NCI-H1092 treated with DMSO at 0.1 percent for 48 hours (cell line): ENCODE data around the gene NMNAT1.
A peak's percentile ranks its signal among the peaks of the same experiment; 100 is the strongest.
"Not testable (repeated sequence)": the region's sequence is repeated elsewhere in the genome, so short reads cannot be mapped to it uniquely, and the experiment has no call there.

Experiments
- DNase-seq: peaks from one replicate; lab custom pipeline; 2025; lab: John Stamatoyannopoulos, UW

The NMNAT1 gene

DNA sequence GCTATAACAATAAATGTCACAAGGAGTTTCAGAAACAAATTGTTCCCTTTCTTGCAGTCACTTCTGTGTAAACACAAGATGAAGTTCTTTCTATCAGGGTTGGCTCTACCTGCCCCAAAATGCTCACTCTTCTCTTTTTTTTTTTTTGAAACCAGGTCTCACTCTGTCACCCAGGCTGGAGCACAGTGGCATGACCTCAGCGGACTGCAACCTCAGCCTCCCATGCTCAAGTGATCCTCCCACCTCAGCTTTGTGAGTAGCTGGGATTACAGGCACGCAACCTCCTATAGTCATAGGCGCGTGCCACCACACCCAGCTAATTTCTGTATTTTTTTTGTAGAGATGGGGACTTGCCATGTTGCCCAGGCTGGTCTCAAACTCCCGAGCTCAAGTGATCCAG, 22.7 kb upstream of the NMNAT1 start:
- DNase-seq: no peak

DNA sequence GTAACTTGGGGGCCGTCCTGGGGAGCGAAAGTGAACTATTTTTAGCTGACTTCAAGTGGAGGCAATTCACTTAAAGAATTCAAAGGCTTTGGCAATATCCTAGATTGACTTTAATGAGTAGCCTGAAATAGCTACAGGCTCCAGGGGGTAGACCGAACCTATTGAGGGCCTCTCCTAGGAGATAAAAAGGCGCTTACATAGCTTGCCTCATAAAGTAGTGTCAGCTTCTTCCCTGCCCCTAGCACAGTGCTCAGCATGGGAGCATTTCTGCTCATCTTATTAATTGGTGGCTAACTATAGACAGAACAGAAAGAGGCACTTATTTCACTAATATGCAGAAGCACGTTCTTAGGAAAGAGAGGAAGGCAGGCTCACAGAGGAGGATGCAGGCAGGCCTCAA, 20.9 kb upstream of the NMNAT1 start:
- no peak for DNase-seq

DNA sequence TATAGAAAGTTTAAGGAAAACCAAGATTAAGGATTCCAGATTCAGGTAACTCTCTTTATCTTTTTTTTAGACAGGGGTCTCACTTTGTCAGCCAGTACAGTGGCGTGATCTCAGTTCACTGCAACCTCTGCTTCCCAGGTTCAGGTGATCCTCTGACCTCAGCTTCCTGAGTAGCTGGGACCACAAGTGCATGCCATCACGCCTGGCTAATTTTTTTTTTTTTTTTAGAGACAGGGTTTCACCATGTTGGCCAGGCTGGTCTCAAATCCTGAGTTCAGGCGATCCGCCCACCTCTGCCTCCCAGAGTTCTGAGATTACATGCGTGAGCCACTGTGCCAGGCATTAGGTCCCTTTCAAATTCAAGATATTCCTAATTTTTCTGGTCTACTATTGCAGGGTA, 16.0 kb upstream of the NMNAT1 start:
- DNase-seq: no peak

DNA sequence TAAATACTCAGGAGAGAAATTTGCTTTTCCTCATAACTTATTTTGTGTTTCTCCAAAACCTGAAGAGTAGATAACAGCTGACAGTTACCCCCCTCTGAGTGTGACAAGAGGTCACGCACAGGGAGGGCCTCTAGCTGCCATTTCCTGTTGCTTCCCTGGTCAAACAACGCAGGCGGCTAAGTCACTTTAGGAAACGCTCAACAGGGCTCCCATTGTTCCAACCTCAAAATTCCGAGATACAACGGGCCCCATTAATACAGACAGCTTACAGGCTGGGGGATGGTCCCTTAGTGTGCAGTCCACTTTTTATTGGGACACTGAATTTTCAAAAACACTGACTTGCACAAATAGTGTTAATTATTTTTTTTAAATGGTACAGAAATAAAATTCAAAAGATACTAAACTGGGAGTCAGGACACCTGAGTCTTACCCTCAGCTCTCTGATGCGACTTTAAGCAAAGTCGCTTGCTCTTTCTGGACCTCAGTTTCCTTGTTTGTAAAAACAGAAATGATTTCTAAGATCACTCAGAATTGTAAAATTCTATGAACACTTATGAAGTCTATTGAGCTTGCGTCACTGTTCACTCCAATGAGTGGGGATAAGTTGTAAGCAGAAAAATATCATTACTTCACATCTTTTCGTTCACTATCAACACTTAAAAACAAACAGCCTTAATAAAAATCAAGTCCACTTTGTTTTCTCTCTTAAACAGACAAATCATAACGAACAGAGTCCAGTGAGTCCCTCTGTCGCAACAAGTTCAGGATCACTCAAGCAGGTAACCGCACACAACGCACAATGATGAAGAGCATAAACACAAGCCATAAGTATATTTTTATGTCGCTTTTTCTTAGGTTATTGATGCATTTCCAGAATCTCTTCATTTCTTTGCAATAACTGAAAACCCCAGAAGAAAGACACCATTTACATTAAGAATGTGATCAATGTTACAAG, 13.6 kb upstream of the NMNAT1 start:
- DNase-seq: no peak

DNA sequence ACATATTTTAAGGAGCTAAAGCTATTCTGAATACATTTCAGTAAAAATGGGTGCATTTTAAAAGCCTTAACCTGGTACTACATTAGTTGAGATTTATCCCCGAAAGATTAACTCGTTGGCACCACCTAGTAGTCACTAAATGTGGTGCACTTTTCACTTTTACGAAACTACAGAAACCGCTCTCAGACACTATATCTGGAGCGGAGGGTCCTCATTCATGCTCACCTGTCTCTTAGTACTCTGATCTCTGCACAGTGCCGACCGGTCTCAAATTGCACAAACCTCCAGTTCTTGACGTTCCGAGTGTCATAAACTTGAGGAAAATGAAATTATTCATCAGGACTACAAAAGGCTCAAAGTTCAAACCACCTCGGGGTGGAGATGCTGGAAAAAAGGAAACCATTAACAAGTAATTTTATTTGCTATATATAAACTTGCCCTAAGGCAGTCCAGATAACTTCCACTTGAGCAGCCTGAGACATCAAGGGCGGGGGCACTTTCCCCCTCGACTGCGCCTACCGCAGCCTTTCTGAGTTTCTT, 806 bp upstream of the NMNAT1 start:
- DNase-seq: peak; percentile 55

DNA sequence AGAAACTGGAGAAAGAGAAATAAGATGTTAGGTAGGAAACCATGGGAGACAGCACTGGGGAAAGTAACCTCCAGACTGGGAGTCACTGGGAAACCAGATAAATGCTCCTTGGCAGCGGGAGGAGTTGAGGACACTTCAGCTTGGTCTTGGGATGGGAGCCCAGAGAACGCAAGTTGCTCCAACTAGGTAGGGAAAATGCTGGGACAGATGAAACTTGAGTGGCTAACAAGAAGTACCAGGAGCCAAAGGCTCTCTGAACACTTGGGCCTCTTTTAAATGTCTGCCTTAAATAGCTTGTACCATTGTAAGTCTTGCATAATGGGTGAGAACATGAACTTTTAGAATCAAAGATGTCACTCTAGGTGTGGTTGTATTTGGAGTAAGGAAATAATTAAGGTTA, 3.0 kb downstream of the NMNAT1 start:
- no peak for DNase-seq

DNA sequence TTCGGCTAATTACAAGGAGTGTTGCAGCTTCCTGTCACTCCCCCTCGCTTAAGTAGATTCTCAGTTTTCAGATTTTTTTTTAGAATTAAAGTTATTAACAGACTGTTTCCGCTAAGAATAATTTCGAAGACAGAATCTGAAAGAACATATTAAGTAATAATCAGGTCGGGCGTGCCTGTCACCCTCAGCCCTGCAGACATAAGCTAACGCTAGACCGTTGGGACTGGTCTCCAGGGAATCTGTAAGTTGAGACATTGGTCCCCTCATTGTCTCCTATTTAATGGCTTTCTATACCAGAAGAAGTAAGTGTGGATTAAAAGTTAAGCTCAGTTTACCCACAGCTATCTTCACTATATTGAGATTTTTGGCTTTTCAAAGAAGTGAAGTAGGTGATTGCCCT, 14.5 kb downstream of the NMNAT1 start:
- DNase-seq: no peak

DNA sequence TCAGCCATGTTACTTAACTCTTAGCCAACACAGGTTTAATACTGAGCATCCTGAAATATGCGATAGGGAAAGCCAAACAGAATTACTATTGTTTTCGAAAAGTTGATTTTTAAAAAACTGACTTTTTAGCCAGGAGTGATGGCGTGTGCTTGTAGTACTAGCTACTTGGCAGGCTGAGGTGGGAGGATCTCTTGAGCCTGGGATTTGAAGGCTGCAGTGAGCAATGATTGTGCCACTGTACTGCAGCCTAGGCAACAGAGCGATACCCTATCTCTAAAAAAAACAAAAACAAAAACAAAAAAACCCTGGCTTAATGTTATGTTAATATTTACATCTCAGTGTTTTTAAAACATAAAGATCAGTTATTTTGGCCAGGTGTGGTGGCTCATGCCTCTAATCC, 16.7 kb downstream of the NMNAT1 start:
- no peak for DNase-seq

DNA sequence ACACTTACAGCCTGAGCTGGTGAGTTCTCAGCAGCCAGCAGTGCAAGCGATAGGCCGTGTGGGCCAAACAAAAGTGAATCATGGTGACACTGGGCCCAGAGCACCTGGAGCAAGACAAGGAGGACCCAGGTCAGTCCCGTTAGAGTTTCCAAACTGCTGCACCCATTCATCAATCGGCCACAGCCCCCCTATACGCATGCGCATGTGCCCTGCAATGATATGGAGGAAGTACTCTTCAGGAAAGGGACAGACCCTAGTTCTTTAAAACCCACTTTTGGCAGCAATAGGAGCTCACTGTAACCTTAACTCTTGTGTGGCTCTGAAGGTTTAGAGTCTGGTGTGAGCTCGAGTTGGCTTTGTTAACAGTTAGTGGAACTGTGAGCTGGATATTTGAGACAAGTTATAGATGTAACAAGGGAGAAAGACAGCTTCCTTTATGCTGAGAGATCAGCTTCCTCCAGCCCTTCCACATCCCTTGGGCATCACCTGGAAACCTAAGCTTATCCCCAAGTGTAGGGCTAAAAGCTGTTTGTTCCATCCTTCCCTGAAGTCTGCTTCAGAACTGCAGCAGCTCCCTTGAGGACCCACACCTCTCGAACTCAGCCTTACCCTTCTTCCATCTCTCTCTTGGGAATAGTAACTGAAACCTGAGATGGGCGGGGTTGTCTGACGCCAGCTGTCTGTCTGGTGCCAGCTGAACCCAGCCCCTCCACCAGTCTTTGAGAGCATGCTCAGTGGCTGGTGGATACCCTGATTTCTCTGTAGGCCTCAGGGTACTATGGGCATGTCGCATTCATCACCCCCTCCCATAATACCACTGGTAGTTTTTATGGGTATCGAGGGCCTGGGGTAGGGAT, 17.7 kb downstream of the NMNAT1 start:
- peak; percentile 64 for DNase-seq

DNA sequence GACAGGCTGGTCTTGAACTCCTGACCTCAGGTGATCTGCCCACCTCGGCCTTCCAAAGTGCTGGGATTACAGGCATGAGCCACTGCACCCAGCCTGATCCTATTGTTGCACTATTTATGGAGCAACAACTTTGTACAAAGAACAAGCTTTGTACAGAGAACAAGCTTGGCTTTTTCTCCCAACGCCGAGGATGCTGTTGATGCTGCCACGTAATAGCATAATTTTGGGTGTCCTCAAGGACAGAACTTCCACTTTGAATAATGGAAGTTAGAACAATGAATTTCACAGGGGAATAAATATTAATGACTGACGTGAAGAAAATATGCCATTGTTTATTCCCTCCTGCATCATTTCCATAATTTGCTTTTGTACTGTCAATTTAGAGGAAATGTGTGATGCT, 41.0 kb downstream of the NMNAT1 start:
- DNase-seq: no peak

DNA sequence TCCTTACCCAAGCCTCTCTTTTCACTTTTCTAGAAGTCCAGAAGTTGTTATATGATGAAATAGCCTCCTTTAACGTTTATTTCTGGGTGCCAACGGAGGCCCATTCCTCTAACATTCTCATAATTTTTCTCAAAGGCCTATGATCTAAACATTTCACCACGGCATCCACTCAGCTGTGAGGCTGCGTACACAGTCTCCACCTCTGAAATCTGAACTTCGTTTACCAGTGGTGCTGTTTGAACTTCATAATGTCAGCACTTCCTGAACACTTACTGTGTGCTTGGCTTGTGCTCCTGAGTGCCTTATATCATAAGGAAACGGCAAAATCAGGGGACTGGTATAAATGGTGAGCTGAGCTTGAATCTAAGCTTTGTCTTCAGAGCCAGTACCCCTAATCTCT, 41.7 kb downstream of the NMNAT1 start:
- DNase-seq: no peak

DNA sequence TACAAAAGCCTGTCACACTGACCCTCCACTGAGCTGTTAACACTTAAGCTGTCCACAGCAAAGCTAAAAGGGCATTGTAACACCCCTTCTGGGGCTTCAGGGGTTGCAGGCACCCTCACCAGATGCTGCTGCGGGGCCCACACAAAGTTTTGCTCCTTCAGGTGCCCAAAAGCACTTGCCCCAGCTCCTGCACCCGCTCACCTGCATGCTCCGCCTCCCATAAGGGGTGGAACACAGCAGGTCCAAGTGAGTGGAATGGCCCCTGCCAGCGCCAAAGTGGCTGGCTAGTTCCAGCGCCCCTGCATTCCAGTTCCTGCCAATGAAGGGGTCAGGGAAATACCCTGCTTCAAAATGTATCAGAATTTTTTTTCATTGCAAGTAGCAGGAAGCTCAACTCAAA, 46.5 kb downstream of the NMNAT1 start:
- no peak for DNase-seq

DNA sequence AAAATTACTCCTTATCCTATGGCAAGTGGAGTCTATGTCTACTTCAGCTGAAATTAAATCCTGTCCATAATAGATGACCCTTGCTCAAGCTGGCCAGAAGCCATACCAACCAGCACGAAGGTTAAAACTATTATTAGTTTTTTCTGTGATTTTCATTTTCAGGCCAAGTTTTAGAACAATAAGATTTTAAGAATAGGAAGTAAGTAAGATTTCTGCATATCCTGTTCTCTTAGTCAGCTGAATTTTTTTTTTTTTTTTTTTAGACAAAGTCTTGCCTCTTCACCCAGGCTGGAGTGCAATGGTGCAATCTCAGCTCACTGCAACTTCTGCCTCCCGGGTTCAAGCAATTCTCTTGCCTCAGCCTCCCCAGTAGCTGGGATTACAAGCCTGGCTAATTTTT, 47.7 kb downstream of the NMNAT1 start:
- DNase-seq: no peak

DNA sequence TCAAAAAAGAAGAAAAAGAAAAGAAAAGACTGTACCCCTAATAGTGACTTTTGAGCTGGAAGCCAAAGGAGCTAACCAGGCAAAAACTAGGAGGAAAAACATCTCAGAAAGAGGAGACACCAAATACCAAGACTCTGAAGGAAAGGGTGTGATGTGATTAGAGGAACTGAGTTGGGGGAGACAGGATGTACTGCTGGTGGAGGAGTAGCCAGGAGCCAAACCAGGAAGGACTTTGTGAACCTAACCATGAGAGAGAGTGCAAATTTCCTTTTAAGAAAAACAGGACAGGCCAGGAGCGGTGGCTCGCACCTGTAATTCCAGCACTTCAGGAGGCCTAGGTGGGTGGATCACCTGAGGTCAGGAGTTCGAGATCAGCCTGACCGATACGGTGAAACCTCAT, 49.6 kb downstream of the NMNAT1 start:
- no peak for DNase-seq

DNA sequence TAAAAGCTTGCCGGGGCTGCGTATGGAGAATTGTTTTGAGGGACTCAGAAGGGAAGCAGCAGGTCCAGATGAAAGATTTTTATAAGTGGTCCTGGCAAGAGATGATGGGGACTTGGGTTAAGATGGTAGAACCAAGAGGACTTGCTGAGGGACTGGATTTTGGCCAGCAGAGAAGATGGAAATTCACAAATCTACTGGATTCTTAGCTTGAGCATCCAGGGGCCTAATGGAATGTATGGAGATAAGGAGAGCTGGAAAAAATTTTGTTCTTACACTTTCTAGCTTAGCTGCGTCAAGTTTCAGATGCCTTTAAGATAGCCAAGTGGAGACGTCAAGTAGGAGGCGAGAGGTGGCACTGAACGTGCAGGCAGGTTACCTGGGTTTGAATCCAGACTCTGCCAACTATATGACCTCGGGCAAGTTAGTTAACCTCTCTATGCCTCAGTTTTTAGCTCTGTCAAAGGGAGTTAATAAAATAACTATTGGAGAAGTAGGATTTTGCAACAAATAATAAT, 50.3 kb downstream of the NMNAT1 start:
- DNase-seq: no peak

DNA sequence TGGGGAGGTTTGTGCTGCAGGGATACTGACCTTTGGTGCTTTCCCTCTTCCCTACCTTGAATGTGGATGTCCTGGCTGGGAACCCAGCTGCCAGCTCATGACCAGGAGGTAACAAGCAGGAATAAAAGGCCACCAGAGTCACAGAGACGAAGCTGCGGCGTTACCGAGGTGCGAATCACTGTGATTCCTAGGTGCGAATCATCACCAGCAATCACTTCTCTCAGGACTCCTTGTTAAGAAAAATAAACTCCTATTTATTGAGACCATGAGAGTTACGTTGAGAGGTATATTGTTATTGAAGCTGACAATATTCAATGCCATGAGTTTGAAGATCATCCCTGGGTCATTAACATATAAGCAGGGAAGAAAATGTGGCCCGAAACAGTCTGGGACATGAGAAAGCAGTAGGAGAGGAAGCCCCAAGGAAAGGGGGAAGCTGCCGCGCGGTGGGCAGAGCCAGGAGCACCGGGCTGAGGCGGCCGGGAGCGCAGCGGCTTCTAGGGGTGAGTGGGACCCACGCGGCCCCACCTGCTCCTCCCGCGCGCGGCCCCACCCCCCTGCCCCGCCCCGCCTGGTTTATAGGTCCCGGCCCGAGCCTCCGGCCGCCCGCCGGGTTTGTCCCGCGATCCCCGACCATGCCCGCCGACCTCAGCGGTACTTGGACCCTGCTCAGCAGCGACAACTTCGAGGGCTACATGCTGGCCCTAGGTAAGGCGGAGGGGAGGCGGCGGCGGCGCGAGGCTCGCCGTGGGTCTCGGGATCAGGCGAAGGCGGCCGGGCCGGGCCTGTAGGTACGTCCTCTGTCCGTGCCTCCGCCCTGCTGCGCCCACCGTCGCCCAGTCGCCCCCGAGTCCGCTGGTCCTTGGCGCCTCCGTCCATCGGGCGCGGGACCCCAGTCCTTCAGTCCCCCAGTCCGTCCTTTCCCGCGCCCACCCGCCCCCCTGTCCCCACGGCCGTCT, 53.6 kb downstream of the NMNAT1 start, which contains the start of gene RBP7:
TSS of gene RBP7 (plus strand) at position 605 of the 959 bp plus-strand sequence. CDS start at position 636, 31 bp downstream.
- no peak for DNase-seq

DNA sequence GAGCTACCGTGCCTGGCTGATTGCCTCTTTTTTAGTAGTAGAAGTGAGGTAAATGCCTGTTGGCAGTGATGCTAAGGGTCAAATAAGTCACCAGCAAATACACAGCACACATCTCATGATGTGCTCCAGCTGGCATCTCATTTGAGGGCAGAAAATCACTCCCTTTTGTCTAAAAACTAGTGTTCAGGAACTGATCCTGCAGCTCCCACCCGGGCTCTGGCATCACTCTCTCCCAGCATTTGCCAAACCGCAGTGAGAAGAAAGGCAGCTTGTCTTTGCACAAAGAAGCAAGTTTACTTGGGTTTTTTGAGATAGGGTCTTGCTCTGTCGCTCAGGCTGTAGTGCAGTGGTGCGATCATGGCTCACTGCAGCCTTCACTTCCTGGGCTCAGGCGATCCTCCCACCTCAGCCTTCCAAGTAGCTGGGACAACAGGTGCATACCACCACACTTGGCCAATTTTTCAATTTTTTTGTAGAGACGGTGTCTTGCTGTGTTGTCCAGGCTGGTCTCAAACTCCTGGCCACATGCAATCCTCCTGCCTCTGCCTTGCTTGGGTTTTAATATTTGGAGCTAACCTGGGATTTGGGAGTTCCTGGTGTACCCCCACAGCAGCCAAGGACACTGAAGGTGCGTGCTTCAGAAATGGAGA, 57.9 kb downstream of the NMNAT1 start:
- no peak for DNase-seq

DNA sequence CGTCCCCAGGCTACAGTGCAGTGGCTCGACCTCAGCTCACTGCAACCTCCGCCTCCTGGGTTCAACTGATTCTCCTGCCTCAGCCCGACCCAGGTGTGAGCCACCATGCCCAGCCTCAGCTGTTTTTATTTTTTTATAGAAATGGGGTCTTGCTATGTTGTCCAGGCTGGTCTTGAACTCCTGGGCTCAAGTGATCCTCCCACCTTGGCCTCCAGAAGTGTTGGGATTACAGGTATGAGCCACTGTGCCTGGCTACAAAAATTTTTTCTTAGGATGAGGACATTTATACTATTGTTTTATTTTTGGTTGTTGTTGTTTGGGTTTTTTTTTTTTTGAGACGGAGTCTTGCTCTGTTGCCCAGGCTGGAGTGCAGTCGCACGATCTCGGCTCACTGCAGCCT, 62.0 kb downstream of the NMNAT1 start:
- not testable (repeated sequence) for DNase-seq

DNA sequence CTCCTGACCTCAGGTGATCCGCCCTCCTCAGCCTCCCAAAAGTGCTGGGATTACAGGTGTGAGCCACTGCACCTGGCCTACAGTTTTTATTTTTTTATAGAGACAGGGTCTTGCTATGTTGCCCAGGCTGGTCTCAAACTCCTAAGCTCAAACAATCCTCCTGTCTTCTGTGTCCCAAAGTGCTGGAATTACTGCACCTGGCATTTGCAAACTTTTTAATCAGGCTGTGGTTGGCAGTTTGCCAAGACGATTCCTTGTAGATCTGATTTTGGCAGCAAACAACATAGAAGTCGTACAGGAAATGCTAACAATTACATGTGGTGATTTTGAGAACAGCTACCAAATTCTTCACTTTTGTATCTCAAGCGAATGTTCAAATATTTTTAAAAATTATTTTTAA, 63.9 kb downstream of the NMNAT1 start:
- no peak for DNase-seq

DNA sequence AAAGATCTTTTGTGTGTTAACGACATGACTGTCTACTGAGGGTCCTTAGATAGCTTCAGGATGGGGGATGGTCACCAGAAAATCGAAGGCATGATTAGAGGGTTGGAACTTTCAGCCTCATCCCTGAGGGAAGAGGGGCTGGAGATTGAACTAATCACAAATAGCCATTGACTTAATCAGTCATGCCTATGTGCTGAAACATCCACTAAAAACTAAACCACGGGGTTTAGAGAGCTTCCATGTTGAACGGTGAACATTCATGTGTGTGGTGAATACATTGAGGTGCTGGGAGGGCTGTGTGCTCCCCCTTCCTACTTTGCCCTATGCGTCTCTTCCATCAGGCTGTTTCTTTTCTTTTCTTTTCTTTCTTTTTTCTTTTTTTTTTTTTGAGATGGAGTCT, 70.7 kb downstream of the NMNAT1 start:
- no peak for DNase-seq

DNA sequence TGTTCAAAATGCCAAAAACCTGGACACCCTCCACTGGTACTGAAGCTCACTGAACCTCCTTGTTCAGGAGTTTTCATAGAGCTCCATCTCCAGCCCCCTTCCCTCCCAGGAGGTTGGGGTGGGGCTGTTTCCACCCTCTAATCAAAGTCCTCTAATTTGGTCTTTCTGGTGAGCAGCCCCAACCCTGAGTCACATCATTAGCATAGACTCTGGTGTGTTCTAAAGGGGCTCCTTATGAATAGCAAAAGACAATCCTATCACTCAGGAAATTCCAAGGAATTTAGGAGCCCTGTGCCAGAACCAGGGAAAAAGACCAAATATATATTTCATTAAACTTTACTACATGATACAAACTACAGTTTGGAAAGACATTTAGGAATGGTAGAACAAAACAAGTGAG, 76.3 kb downstream of the NMNAT1 start:
- DNase-seq: no peak
